Neural cell (in vitro differentiated cells): ENCODE measurements around the gene CLIC1.

Experiments used
- CTCF ChIP-seq: fragments of 450-650 bp; IDR thresholded peaks from 2 replicates; pipeline ENCODE4 v1.5.1; 2014; ENCODE audit warnings: antibody characterized with exemption, mild to moderate bottlenecking, moderate library complexity; ENCODE audit not compliant: poor library complexity, severe bottlenecking
- EP300 ChIP-seq: fragments of 450-650 bp; conservative IDR thresholded peaks from 2 replicates; pipeline ENCODE4 v1.6.1; 2014; ENCODE audit warnings: antibody characterized with exemption, mild to moderate bottlenecking, moderate library complexity; ENCODE audit not compliant: poor library complexity, severe bottlenecking

GRCh38 chr6:31720196-31720770 lies 16.0 kb downstream of the CLIC1 start:
- no peak for TF ChIP-seq CTCF
- TF ChIP-seq EP300, result no peak
